T-helper 1 cell treated with Interleukin-12 subunit alpha and Interleukin-12 subunit beta and Interleukin-4 antibody, amounts not matched to agents 30 ng/mL and 1 ng/mL, for 36 hours (primary cell): ENCODE results near the gene CASKIN1. TPM values are rescaled to one million over a fixed set of nuclear protein-coding genes. Genes with fewer than 3 reads are reported as not detected.

Experiments used
- intact Hi-C: fragments of 100-400 bp; cut with micrococcal nuclease; formaldehyde crosslinking; loops from one replicate; pipeline ENCODE4 v1.15.1; 2024
- total RNA-seq: library from RNA; stranded (reverse); gene quantifications from 2 replicates; pipeline ENCODE4 v1.2.3, GENCODE V29; 2022

CASKIN1 gene
- total RNA-seq, 1 donor from 2014 or later, result 0.05 TPM

GRCh38 chr16:2162676-2163118 is 33.7 kb downstream of the CASKIN1 start:
- intact Hi-C loops, result no loop called here

- intact Hi-C loops, result no loop called here
Observed at GRCh38 chr16:2161911-2162310, 34.5 kb downstream of the CASKIN1 start.

GRCh38 chr16:2160915-2161551 is 35.4 kb downstream of the CASKIN1 start:
- intact Hi-C loops, result no loop called here

- intact Hi-C loops, result loop anchor here (5.0 to 10.0 kb wide), 3 partner anchors 93 to 547 kb away; partner anchors contain the start of genes CRAMP1, ECI1 and IFT140
Observed at GRCh38 chr16:2159175-2159838, 37.1 kb downstream of the CASKIN1 start.

- intact Hi-C loops, result loop anchor here (5.0 to 10.0 kb wide), 3 partner anchors 94 to 546 kb away; partner anchors contain the start of genes CRAMP1, ECI1 and IFT140
Observed at GRCh38 chr16:2158262-2158638, 38.2 kb downstream of the CASKIN1 start.

GRCh38 chr16:2157480-2158261 is 38.7 kb downstream of the CASKIN1 start:
- intact Hi-C loops, result loop anchor here (5.0 to 10.0 kb wide), 3 partner anchors 95 to 545 kb away; partner anchors contain the start of genes CRAMP1, ECI1 and IFT140

GRCh38 chr16:2156849-2157224 is 39.6 kb downstream of the CASKIN1 start:
- intact Hi-C loops, result loop anchor here (5.0 to 10.0 kb wide), 3 partner anchors 95 to 545 kb away; partner anchors contain the start of genes CRAMP1, ECI1 and IFT140

- intact Hi-C loops, result loop anchor here (1.0 to 10.0 kb wide), 16 partner anchors 15 to 544 kb away; partner anchors contain the start of genes CRAMP1, E4F1, ECI1 and FAHD1
Observed at GRCh38 chr16:2155977-2156848, 40.2 kb downstream of the CASKIN1 start.

- intact Hi-C loops, result loop anchor here (1.0 to 10.0 kb wide), 16 partner anchors 15 to 543 kb away; partner anchors contain the start of genes CRAMP1, E4F1, ECI1 and FAHD1
Observed at GRCh38 chr16:2155091-2155950, 41.1 kb downstream of the CASKIN1 start, which contains the start of gene TRAF7. TRAF7 (plus strand) TSS chr16:2155782; CDS start chr16:2163921, 8,139 bp downstream.

- intact Hi-C loops, result loop anchor here (1.0 to 10.0 kb wide), 16 partner anchors 14 to 542 kb away; partner anchors contain the start of genes CRAMP1, E4F1, ECI1 and FAHD1
Observed at GRCh38 chr16:2154533-2155090, 41.8 kb downstream of the CASKIN1 start.

- intact Hi-C loops, result loop anchor here (10.0 kb wide), 1 partner anchor 522 kb away; no protein-coding TSS in a partner anchor
Observed at GRCh38 chr16:2152695-2153506, 43.5 kb downstream of the CASKIN1 start.

GRCh38 chr16:2151188-2152091 is 45.0 kb downstream of the CASKIN1 start:
- intact Hi-C loops, result loop anchor here (10.0 kb wide), 1 partner anchor 523 kb away; no protein-coding TSS in a partner anchor

GRCh38 chr16:2150418-2151187 is 45.8 kb downstream of the CASKIN1 start:
- intact Hi-C loops, result loop anchor here (10.0 kb wide), 1 partner anchor 524 kb away; no protein-coding TSS in a partner anchor

GRCh38 chr16:2149630-2150417 is 46.6 kb downstream of the CASKIN1 start:
- intact Hi-C loops, result loop anchor here (10.0 kb wide), 1 partner anchor 525 kb away; no protein-coding TSS in a partner anchor
